Adrenal gland (tissue), 12 donors: ENCODE data around the gene DAPK3. TPM values are rescaled to one million over a fixed set of nuclear protein-coding genes. Genes with fewer than 3 reads are reported as not detected.
A peak's percentile ranks its signal among the peaks of the same experiment; 100 is the strongest.

Experiments
- DNase-seq, 7 donors: peaks; one replicate each; pipeline ENCODE4 v3.0.0-alpha.2; 2019 to 2020
- H3K27ac ChIP-seq, 5 donors: fragments of 200-600 bp; sonication (generic) in 4 of 5; 1 replicate in 3 of 5; 2 replicates in 2 of 5; pipeline versions ENCODE4 v1.5.1 to v1.8.0; 2016 to 2020; ENCODE audit warnings: mild to moderate bottlenecking in 1 of 5
- H3K27me3 ChIP-seq: fragments of 200-600 bp; 2 replicates; pipeline ENCODE4 v1.8.0; 2021
- H3K36me3 ChIP-seq, 2 donors: fragments of 200-600 bp; replicated peaks in 1 of 2; 1 replicate in 1 of 2; 2 replicates in 1 of 2; pipeline versions ENCODE4 v1.5.1 to v1.8.0; 2018 to 2022
- H3K4me1 ChIP-seq, 2 donors: fragments of 200-600 bp; replicated peaks in 1 of 2; 1 replicate in 1 of 2; 2 replicates in 1 of 2; pipeline versions ENCODE4 v1.5.1 to v1.8.0; 2018 to 2021
- H3K4me3 ChIP-seq, 4 donors: fragments of 200-600 bp; sonication (generic) in 3 of 4; one replicate each; pipeline ENCODE4 v1.5.1; 2016 to 2018
- H3K9me3 ChIP-seq, 3 donors: fragments of 200-600 bp; sonication (generic) in 1 of 3; replicated peaks in 1 of 3; 1 replicate in 2 of 3; 2 replicates in 1 of 3; pipeline versions ENCODE4 v1.5.1 to v1.8.0; 2016 to 2021
- CTCF ChIP-seq, 6 experiments: fragments of 450-650 bp in 4 of 6; fragments of 200-600 bp in 2 of 6; sonication (generic) in 1 of 6; IDR thresholded peaks; 1 replicate in 5 of 6; 2 replicates in 1 of 6; pipeline versions ENCODE4 v1.5.1 to v1.8.0; 2016 to 2021; ENCODE audit warnings: antibody characterized with exemption in 6 of 6, mild to moderate bottlenecking in 2 of 6, moderate library complexity in 1 of 6
- POLR2A ChIP-seq, 2 donors: fragments of 450-650 bp; IDR thresholded peaks; one replicate each; pipeline ENCODE4 v1.6.1; 2017; ENCODE audit warnings: antibody characterized with exemption in 2 of 2, mild to moderate bottlenecking in 2 of 2, moderate library complexity in 1 of 2
- WGBS, 4 donors: extraction: QIAGEN DNeasy Blood & Tissue Kit in 2 of 4; methylation state at CpG; one replicate each; pipeline versions ENCODE4 v1.1.5 to v1.1.7; 2013 to 2017; 5-methylcytosine and 5-hydroxymethylcytosine counted together
- intact Hi-C, 2 donors: fragments of 100-400 bp; cut with DNase I; formaldehyde crosslinking; loops; one replicate each; pipeline versions ENCODE4 v1.14.1 to v1.15.0; 2022 to 2023
- polyA plus RNA-seq, 3 donors: library from polyadenylated mRNA; stranded (reverse); fragments of 200-250 nt in 2 of 3; fragments of 350-450 nt in 1 of 3; fragmentation: Illumina TruSeq in 1 of 3; extraction: RNeasy Lipid Tissue Mini Kit (QIAGEN cat#74804) in 1 of 3; gene quantifications; one replicate each; pipeline ENCODE4 v1.2.3, GENCODE V29; 2013 to 2014
- total RNA-seq, 9 donors: library from RNA; depleted of rRNA in 4 of 9; stranded (reverse); fragments of >200 nt in 4 of 9; fragments of 120-200 nt in 1 of 9; fragmentation: NEBNext Ultra II Directional in 1 of 9; extraction: Animal tissue kit (Norgen Biotek cat#: 25700) in 1 of 9; gene quantifications; one replicate each; pipeline versions ENCODE4 v1.1.0 to v1.2.4, GENCODE V29; 2013 to 2023
- donor health status: healthy with polysubstance abuse.
- donor health status: Bipolar disorder and iron deficiency.
- donor health status: DM: yes; HTN: yes; CAD: no.
- donor health status: DM: no; HTN: no; CAD: no.
- donor health status: DM: no; HTN: no; CAD: no.
- donor health status: DM: yes; HTN: yes; CAD: no.

DAPK3 gene
- total and polyA plus RNA-seq, 12 donors = 17.6 to 83.2 (median 45.3) TPM

DNA sequence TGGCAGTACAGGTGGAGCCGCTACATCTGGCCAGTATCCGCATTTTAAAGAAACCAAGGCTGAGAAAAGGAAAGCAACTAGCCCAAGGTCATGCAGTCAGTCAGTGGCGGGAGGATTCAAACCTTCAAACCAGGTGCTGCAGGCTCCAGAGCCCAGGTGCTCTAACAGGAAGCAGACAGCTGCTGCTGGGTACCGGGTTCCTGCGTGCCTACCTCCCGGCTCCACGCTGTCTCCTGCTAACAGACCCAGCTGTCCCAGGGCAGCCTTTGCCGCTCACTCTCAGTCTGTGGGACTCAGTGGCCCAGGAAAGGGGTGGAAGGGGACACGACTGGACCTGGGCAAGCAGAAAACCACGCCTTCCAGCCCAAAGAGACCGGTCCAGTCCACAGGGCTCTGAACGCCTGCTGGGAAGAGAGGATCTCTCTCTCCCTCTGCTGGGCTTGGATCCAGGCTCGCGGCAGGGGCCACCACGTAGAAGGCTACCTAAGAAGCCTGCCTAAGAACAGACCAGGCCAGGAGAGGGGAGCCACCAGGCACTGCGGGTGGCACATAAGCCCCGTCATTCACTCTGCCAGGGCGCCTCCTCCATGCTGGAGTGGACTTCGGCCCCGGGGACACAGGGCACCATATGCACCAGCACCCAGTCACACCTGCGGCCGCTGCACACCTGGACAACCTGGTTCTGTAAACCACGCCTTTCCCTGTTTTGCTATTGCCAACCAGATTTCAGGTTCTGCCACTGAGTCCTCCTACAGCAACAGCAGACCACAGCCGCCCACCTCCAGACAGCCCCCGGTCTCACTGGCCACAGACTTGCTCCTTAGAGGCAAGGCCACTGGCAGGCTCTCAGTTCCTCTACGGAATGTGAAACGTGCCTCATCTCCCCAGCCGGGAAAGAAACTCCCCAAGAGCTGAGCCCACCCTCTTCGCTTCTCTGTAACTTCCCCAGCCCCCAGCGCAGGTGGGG is 4.6 kb downstream of the DAPK3 start:
- Histone ChIP-seq H3K4me1 (peaks cover 9 to 26% of the 10 kb centered on the region in 2 donors), H3K4me3 (no peak overlapping the region), H3K27me3 (no peaks in the 10 kb centered on the region), H3K36me3 (peaks cover 0 to 75% of the 10 kb centered on the region in 2 donors), H3K27ac (peak overlapping the region in 1 of 5 donors; percentile 3), H3K9me3 (no peaks in the 10 kb centered on the region)
- 81 to 91% (median 87%) methylated on average over 17 to 30 of the region's 30 CpGs for WGBS, 4 donors
- TF ChIP-seq POLR2A (IDR thresholded peaks at IDR 0.05) (no peak), CTCF (IDR thresholded peaks at IDR 0.05) (no peak)
- intact Hi-C loops = no loop called here
- peak in 1 of 7 donors; percentile 8 for DNase-seq

DNA sequence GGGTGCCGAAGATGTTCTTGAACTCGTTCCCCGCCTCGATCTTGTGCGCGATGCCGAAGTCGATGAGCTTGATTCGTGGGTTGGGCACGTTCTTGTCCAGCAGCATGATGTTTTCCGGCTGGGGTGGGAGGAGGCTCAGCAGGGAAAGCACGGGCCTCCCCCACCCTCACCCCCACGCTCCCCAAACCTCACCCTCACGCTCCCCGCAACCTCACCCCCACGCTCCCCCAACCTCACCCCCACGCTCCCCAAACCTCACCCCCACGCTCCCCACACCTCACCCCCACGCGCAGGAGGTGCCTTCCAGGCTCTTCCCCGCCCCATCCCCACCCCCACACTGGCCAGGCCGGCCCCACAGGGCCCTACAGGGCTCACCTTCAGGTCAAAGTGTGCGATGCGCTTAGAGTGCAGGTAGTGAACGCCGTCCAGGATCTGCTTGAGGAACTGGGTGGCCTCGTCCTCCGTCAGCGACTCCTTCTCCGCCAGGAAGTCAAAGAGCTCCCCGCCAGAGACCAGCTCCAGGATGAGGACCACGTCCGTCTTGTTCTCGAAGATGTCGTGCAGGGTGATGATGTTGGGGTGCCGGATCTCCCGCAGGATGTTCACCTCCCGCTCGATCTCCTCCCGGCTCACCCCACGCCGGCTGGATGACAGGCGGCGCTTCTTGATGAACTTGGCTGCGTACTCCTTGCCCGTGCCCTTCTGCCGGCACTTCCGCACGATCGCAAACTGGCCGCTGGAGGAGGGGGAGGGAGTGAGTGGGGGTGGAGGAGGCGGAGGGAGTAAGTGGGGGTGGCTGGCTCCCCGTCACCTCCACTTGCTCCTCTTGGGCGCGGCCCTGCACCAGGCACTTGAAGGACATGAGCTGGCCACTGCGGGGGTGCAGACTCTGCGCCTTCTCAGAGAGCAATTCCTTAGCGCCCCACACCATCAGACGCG is 6.4 kb downstream of the DAPK3 start:
- 83 to 93% (median 91%) methylated on average over 26 to 60 of the region's 60 CpGs for WGBS, 4 donors
- Histone ChIP-seq H3K27ac (no peak overlapping the region), H3K27me3 (no peaks in the 10 kb centered on the region), H3K4me3 (no peak overlapping the region), H3K36me3 (peaks cover 0 to 93% of the 10 kb centered on the region in 2 donors), H3K4me1 (peaks cover under 1 to 18% of the 10 kb centered on the region in 2 donors), H3K9me3 (no peaks in the 10 kb centered on the region)
- intact Hi-C loops = no loop called here
- peak in 3 of 7 donors; percentile 9 to 18 (median 17) for DNase-seq
- TF ChIP-seq POLR2A (IDR thresholded peaks at IDR 0.05) (no peak), CTCF (IDR thresholded peaks at IDR 0.05) (no peak)

DNA sequence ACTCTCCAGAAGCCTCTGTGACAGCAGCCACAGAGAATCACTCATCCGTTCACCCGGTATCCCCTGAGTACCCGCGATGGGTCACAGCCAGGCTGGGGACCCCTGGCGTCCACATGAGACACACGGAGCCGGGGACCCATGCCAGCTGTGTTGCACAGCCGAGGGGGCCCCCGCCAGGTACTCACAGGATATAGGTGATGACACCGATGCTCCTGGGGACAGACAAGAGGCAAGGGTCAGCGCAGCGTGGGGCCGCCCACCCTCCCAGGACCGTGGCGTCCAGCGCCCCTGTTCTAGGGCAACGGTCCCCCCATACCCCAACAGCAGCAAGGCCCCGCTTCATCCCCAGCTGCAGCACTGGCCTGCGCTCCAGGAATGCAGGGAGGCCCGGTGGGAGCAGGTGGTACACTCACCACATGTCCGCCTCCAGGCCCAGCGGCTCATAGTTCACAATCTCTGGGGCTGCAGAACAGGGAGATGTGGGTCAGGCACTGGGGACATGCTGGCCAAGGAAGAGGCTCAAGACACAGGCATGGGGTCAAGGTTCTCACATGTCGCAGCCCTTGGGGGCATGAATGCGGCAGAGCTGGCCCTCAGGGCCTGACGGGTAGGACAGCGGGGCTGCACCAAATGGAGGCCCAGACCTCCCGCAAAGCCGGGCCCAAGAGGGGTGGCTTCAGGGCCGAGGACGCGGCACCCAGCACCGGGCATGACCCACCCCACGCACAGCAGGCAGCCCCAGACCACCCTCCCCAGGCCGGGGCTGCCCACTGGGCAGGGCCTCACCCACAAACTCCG is 7.2 kb downstream of the DAPK3 start:
- peaks cover 0 to 9% of the 10 kb centered on the region in 2 donors for H3K4me1 ChIP-seq
- DNase-seq = peak in 2 of 7 donors; percentile 4 to 19
- H3K27me3 ChIP-seq = no peaks in the 10 kb centered on the region
- H3K9me3 ChIP-seq = no peaks in the 10 kb centered on the region
- no peak overlapping the region for H3K27ac ChIP-seq
- H3K36me3 ChIP-seq = peaks cover 0 to 95% of the 10 kb centered on the region in 2 donors
- intact Hi-C loops = no loop called here
- H3K4me3 ChIP-seq = no peak overlapping the region
- 93 to 97% (median 95%) methylated on average over 11 to 35 of the region's 35 CpGs for WGBS, 4 donors
- TF ChIP-seq CTCF (IDR thresholded peaks at IDR 0.05) = no peak
